GM19452 (cell line): ENCODE data around the gene SV2B.

Experiments
- ATAC-seq: cut with Tn5 transposase; IDR thresholded peaks from one replicate; pipeline ENCODE4 v1.9.1; 2021; ENCODE audit not compliant: unreplicated experiment

The SV2B gene

DNA sequence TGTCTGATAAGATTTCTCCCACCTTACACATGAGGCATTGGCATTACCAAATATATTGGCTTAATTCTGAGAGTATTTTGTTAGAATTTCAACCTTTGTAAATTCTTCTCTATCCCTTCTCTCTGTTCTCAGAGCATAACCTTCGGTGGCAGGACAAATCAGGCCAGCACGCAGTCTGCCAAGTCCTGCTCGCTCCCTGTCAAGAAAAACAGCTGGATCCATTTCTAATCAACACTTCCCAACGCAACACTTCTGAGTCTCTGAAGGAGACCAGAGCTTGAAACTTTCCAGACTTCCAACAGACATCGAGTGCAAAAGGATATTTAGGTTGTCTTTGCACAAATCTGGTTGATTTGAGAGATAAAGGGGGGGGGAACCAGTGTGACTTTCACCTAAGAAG lies 125.7 kb downstream of the SV2B start:
- ATAC-seq = no peak

- ATAC-seq = no peak
Observed at GRCh38 chr15:91227117-91227516, 127.1 kb downstream of the SV2B start.

DNA sequence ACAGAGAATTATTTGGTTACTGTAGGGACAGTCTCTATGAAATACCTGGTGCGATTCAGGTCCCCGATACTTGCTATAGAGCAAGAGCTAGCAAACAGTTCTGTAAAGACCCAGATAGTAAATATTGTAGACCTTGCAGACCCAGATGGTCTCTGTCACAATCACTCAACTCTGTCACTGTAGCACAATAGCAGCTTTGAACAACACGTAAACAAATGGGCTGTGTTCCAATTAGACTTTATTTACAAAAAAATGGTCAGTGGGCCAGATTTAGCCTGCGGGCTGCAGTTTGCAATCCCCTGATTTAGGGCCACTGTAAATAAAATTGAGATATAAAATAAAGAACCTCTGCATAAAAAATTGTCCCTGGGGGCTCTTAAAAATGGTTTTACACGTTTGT lies 127.7 kb downstream of the SV2B start:
- ATAC-seq = no peak

- ATAC-seq = no peak
Observed at GRCh38 chr15:91228383-91228782, 128.3 kb downstream of the SV2B start.

DNA sequence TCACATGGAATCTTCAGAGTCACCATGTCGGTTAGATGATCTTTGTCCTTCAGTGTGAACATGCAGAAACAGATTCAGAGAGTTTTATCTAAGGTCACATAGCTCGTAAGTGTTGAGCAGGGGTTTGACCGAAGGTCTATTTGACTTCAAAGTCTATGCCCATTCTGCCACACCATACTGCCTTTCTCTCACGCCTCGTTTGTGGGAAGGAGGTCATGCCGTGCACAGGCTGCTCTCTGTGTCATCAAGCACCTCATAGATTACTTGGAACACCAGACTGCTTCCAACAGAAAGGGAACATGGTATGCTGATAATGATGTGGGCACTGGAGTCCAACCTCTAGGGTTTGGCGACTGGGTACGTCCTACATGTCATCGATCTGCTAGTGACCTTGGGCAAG lies 128.8 kb downstream of the SV2B start:
- ATAC-seq = no peak

- no peak for ATAC-seq
Observed at GRCh38 chr15:91231703-91232102, 131.6 kb downstream of the SV2B start.

- ATAC-seq = no peak
Observed at GRCh38 chr15:91234759-91235158, 134.7 kb downstream of the SV2B start.

GRCh38 chr15:91235376-91235775 lies 135.3 kb downstream of the SV2B start:
- no peak for ATAC-seq

DNA sequence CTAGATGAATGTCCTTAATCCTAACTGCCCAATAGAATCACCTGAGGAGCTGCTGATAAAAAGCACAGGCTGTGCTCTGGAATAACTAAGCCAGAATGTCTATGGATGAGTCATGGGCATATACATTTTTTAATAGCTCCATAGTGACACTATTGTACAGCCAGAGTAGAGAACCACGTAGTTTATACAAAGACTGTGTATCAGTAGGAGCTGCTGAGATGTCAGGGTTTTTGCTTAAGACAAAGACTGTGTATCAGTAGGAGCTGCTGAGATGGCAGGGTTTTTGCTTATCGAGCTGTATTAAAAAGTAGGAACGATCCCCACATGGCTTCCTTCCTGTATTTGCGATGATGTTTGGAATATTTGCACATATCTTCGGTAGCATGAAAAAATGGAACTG lies 137.4 kb downstream of the SV2B start:
- ATAC-seq = no peak

DNA sequence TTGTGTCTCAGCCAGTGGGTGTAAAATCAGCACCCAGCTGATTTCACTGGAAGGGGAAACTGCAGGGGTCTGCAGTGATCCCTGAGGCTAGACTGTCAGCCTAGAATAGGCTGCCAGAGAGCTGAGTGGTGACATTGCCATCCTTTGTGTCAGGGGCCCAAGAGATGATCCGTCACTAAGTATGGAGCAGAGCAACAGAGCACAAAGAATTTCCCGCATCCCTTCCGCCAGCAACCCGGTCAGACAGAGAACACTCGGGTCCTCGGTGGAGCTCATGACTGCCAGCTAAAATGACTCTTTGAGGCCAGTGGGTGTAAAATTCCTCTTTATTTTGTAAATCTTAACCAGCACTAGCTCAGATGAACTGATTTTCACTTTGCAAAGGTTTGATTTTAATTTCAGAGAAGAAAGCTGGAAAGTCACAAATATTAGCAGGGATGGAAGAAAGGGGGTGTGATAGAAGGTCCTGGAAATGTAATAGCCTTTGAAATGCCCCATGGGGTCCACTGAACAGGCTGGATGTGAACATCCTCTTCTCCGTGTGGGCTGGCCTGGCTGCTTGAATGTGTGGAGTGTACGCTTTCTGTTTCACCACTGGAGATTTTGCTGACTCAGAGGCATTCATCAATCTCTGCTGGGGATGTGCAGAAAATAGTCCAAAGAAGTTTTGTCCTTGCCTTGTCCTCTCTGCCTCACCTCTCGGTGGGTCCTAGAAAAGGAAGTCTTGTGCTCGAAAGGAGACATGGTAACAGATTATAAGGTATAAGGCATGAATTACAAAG lies 138.8 kb downstream of the SV2B start:
- no peak for ATAC-seq

GRCh38 chr15:91243826-91244225 lies 143.8 kb downstream of the SV2B start:
- ATAC-seq = no peak

DNA sequence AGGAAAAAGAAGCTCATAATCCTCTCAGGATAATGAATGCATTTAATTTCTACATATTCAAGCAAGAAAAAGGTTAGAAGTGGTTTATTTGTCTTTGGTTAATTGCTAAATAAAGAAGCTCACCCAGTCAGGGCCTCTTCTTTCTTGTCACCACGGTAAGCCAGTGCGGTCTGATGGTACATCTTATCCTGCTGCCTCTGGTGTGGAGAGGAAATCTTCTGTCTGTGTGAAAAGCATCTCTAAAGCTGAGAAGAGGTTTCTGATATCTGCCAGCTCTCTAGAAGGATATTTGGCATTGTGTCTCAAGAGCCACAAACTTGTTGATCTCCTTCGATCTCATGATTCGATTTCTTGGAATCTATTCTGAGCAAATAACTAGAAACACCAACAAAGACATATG lies 144.9 kb downstream of the SV2B start:
- no peak for ATAC-seq

GRCh38 chr15:91246998-91247397 lies 146.9 kb downstream of the SV2B start:
- ATAC-seq = no peak

DNA sequence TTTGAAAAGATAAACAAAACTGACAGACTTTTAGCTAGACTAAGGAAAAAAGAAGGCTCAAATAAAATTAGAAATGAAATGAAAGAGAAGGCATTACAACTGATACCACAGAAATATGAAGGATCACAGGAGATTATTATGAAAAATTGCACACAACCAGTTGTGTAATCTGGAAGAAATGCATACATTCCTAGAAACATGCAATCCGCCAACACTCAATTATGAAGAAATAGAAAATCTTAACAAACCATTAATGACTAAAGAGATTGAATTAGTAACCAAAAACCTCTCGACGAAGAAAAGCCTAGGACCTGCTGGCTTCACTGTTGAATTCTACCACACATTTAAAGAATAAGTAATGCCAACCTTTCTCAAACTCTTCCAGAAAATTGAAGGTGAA lies 149.5 kb downstream of the SV2B start:
- ATAC-seq = no peak

DNA sequence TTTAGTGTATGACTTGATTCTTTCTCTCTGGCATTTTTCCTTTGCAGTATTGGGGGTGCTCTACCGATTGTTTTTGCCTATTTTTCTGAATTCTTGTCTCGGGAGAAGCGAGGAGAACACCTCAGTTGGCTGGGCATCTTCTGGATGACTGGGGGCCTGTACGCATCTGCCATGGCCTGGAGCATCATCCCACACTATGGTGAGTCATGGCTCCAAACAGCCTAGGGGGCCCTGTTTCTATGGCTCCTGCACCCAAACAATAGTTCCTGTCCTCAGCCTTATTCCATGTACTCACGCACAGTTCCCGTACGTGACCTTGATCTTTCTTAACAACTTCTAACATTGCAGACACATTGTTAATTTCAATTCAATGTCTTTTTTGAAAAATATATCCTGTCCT lies 152.3 kb downstream of the SV2B start:
- no peak for ATAC-seq

DNA sequence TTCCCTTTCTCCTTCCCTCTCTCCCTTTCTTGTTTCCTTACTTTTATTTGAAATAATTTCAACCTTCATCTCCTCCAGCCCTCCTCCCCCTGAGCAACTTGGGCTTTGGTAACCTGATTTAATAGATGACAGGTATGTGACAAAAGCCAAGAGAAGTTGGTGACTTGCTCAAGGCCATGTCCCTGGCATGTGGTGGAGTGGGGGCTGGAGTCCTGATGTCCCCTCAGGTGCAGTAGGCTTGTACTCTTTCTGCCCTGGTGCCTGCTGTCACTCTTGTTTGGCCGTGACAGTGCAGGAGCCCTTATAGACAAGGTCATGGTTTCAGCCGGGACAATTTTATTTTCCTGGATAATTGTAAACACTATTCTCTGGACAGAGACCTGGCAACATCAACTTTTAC lies 152.7 kb downstream of the SV2B start:
- no peak for ATAC-seq

DNA sequence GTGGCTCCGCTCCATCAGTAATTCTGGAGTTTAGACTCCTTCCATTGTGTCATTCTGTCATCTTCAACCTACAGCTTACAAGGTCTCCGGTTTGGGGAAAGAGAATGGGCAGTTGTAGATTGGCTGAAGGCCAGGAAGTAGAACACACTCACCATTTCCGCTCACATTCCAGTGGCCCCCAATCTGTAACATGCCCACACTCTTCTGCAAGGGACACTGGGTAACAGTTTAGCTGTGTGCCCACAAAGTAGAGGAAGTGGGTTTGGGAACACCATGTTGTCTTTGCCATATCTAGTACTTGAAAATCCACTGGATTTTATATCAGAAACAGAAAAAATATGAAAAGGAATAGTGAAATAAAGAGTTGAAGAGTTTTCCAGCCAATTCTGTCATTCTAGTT lies 153.5 kb downstream of the SV2B start:
- ATAC-seq = no peak

DNA sequence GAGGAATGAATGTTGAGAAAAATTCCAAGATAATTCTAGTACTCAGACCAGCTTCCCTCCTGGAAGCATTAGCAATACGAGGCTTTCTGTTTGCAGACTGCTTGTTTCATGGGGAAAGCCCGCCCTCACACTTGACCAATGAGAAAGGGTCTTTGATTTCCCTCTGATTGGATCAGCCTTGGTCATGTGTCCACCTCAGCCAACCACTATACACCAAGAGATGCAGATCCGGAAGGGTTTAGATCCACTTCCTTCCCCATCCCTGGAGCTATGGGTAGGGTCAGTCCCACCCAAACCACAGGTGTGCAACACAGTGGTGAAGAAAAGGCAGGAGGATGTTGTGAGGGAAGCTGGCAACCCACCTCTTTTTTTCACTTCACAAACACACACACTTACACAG lies 154.7 kb downstream of the SV2B start:
- ATAC-seq = no peak

DNA sequence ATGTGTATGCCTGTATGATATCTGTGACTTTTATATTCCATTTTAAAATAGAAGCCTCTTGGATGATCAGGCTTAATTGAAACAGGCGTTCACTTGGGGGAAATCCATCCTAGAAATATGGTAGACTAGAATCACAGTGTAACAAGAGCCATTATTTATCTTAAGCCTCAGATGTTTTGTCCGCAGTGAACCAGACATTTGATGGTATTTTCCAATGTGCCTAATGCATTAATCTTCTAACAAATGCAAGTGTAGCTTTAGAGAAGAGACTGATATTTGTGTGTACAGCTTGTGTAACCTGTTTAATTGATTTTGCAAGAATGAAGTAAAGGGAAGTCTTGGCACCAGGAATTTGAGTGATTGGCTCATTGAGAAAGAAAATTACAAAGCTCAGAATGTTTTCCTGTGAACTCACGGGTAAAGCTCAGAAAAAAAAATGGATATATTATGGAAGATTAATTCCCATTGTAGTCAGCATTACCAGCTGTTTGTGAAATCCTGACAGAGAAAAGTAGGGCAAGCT lies 155.7 kb downstream of the SV2B start:
- no peak for ATAC-seq

- ATAC-seq = no peak
Observed at GRCh38 chr15:91257746-91258414, 157.8 kb downstream of the SV2B start.

GRCh38 chr15:91258415-91258759 lies 158.3 kb downstream of the SV2B start:
- ATAC-seq = no peak

DNA sequence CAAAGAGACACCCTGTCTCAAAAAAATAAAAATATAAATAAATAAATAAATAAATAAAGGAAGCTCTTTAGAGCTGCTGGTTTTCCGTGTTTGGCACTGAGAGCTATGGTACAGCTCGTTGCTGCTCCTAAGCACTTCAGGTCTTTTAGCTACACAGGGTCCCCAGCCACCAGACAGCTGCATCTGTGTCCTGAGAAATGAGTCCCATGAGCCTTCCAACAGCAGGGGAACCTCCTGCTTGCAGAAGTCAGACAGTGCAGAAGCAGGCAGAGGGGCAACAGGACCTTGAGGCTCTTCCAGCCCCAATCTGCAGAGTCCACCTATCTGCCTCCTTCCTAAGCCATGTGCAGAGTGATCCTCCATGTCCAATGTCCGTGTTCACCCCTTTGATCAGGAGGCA lies 159.0 kb downstream of the SV2B start:
- no peak for ATAC-seq

DNA sequence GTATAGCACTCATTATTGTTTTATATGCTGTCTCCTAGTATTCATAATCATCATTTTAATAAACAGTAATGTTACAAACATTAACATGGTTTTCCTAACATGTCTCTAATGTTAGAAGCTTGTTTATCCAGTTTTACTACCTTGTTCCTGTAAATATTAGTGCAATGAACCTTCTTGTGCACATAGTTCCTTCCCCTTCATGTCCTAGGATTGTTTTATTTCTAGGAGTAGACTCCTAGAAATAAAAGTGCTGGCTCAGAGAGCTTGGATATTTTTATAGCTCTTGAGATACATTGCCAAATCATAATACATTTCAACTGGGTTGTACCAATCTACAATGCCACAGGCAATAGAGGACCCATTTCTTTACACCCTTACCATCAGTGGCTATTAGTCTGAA lies 161.3 kb downstream of the SV2B start:
- no peak for ATAC-seq
